ENCODE data around the gene DOCK3.
"Not testable (repeated sequence)": the region's sequence is repeated elsewhere in the genome, so short reads cannot be mapped to it uniquely, and the experiment has no call there.

Gene DOCK3

GRCh38 chr3:50850639-50851511 is 176.1 kb downstream of the DOCK3 start:
- DNase-seq (ENCODE audit: low read depth, low spot score) = no peak
- Histone ChIP-seq H3K27ac (no peak overlapping the region), H3K4me3 (no peak overlapping the region), H3K36me3 (ENCODE audit: insufficient read depth, low read length) (no peaks in the 10 kb centered on the region), H3K9me3 (ENCODE audit: low read depth, low read length) (no peaks in the 10 kb centered on the region), H3K9ac (ENCODE audit: insufficient read length) (no peak overlapping the region)
- no peak for TF ChIP-seq FOXP2 (optimal IDR thresholded peaks at IDR 0.05; ENCODE audit: control extremely low read depth, extremely low read length, insufficient read depth)
- TF ChIP-seq POLR2AphosphoS5 (IDR thresholded peaks at IDR 0.05; ENCODE audit: borderline replicate concordance, low read depth, low read length) = no peak
- no peak for TF ChIP-seq EZH2 (IDR thresholded peaks at IDR 0.05)

- H3K27ac ChIP-seq = no peak overlapping the region
- DNase-seq (ENCODE audit: low read depth, low spot score) = no peak
- H3K4me3 ChIP-seq = no peak overlapping the region
- no peak overlapping the region for H3K9ac ChIP-seq (ENCODE audit: insufficient read length)
- H3K9me3 ChIP-seq (ENCODE audit: low read depth, low read length) = no peaks in the 10 kb centered on the region
- H3K36me3 ChIP-seq (ENCODE audit: insufficient read depth, low read length) = no peaks in the 10 kb centered on the region
- TF ChIP-seq FOXP2 (optimal IDR thresholded peaks at IDR 0.05; ENCODE audit: control extremely low read depth, extremely low read length, insufficient read depth) (no peak), EZH2 (IDR thresholded peaks at IDR 0.05) (no peak), POLR2AphosphoS5 (IDR thresholded peaks at IDR 0.05; ENCODE audit: borderline replicate concordance, low read depth, low read length) (no peak)
These were observed 179.2 kb downstream of the DOCK3 start for GRCh38 chr3:50853936-50854335.

- Histone ChIP-seq H3K9ac (ENCODE audit: insufficient read length) (no peak overlapping the region), H3K36me3 (ENCODE audit: insufficient read depth, low read length) (no peaks in the 10 kb centered on the region), H3K9me3 (ENCODE audit: low read depth, low read length) (no peaks in the 10 kb centered on the region), H3K27ac (no peak overlapping the region), H3K4me3 (no peak overlapping the region)
- DNase-seq (ENCODE audit: low read depth, low spot score) = no peak
- TF ChIP-seq FOXP2 (optimal IDR thresholded peaks at IDR 0.05; ENCODE audit: control extremely low read depth, extremely low read length, insufficient read depth) = no peak
- TF ChIP-seq EZH2 (IDR thresholded peaks at IDR 0.05) = no peak
- no peak for TF ChIP-seq POLR2AphosphoS5 (IDR thresholded peaks at IDR 0.05; ENCODE audit: borderline replicate concordance, low read depth, low read length)
These were observed 187.5 kb downstream of the DOCK3 start for GRCh38 chr3:50862221-50862620.

- DNase-seq (ENCODE audit: low read depth, low spot score) = no peak
- Histone ChIP-seq H3K4me3 (no peak overlapping the region), H3K9me3 (ENCODE audit: low read depth, low read length) (no peaks in the 10 kb centered on the region), H3K27ac (no peak overlapping the region), H3K9ac (ENCODE audit: insufficient read length) (no peak overlapping the region), H3K36me3 (ENCODE audit: insufficient read depth, low read length) (no peaks in the 10 kb centered on the region)
- no peak for TF ChIP-seq POLR2AphosphoS5 (IDR thresholded peaks at IDR 0.05; ENCODE audit: borderline replicate concordance, low read depth, low read length)
- no peak for TF ChIP-seq EZH2 (IDR thresholded peaks at IDR 0.05)
- TF ChIP-seq FOXP2 (optimal IDR thresholded peaks at IDR 0.05; ENCODE audit: control extremely low read depth, extremely low read length, insufficient read depth) = no peak
These were observed 198.8 kb downstream of the DOCK3 start for GRCh38 chr3:50873376-50874157.

GRCh38 chr3:50874876-50875275 is 200.1 kb downstream of the DOCK3 start:
- not testable (repeated sequence) for H3K4me3 ChIP-seq; H3K36me3 ChIP-seq (ENCODE audit: insufficient read depth, low read length); DNase-seq (ENCODE audit: low read depth, low spot score); H3K9ac ChIP-seq (ENCODE audit: insufficient read length); H3K27ac ChIP-seq; H3K9me3 ChIP-seq (ENCODE audit: low read depth, low read length)

- H3K4me3 ChIP-seq = no peak overlapping the region
- H3K9ac ChIP-seq (ENCODE audit: insufficient read length) = no peak overlapping the region
- H3K36me3 ChIP-seq (ENCODE audit: insufficient read depth, low read length) = no peaks in the 10 kb centered on the region
- H3K9me3 ChIP-seq (ENCODE audit: low read depth, low read length) = no peaks in the 10 kb centered on the region
- TF ChIP-seq EZH2 (IDR thresholded peaks at IDR 0.05) (no peak), FOXP2 (optimal IDR thresholded peaks at IDR 0.05; ENCODE audit: control extremely low read depth, extremely low read length, insufficient read depth) (no peak)
- no peak overlapping the region for H3K27ac ChIP-seq
- no peak for DNase-seq (ENCODE audit: low read depth, low spot score)
These were observed 202.2 kb downstream of the DOCK3 start for GRCh38 chr3:50876947-50877346.

GRCh38 chr3:50882733-50883132 is 208.0 kb downstream of the DOCK3 start:
- H3K4me3 ChIP-seq; H3K9me3 ChIP-seq (ENCODE audit: low read depth, low read length); H3K27ac ChIP-seq; DNase-seq (ENCODE audit: low read depth, low spot score); H3K9ac ChIP-seq (ENCODE audit: insufficient read length); H3K36me3 ChIP-seq (ENCODE audit: insufficient read depth, low read length): not testable (repeated sequence)

- H3K9ac ChIP-seq (ENCODE audit: insufficient read length) = no peak overlapping the region
- no peak overlapping the region for H3K27ac ChIP-seq
- no peaks in the 10 kb centered on the region for H3K9me3 ChIP-seq (ENCODE audit: low read depth, low read length)
- TF ChIP-seq FOXP2 (optimal IDR thresholded peaks at IDR 0.05; ENCODE audit: control extremely low read depth, extremely low read length, insufficient read depth) (no peak), POLR2AphosphoS5 (IDR thresholded peaks at IDR 0.05; ENCODE audit: borderline replicate concordance, low read depth, low read length) (no peak), EZH2 (IDR thresholded peaks at IDR 0.05) (no peak)
- no peaks in the 10 kb centered on the region for H3K36me3 ChIP-seq (ENCODE audit: insufficient read depth, low read length)
- H3K4me3 ChIP-seq = no peak overlapping the region
- no peak for DNase-seq (ENCODE audit: low read depth, low spot score)
These were observed 209.0 kb downstream of the DOCK3 start for GRCh38 chr3:50883755-50884154.
